H1 (cell line): ENCODE data around the gene RASGRP4. TPM values are rescaled to one million over a fixed set of nuclear protein-coding genes. Genes with fewer than 3 reads are reported as not detected.

Experiments
- CTCF ChIA-PET: fragments of 300-600 bp; sonication (Branson Sonifier 250); formaldehyde crosslinking; loops from one replicate; lab custom pipeline; 2021; ENCODE audit not compliant: partially characterized antibody; lab: Charles Lee
- POLR2A ChIA-PET: fragments of 300-600 bp; sonication (Branson Sonifier 250); formaldehyde crosslinking; loops from one replicate; lab custom pipeline; 2021; ENCODE audit warnings: inconsistent platforms; ENCODE audit not compliant: partially characterized antibody; lab: Charles Lee
- DNase-seq, 2 experiments: peaks; one replicate each; pipeline versions ENCODE4 v3.0.0 to v3.0.0-alpha.2; 2010 to 2022; ENCODE audit warnings: low spot score in 2 of 2, low read depth in 1 of 2, mixed read lengths in 1 of 2
- FAIRE-seq: peaks from 2 replicates; lab custom pipeline; 2011; peaks lifted over from hg19 to GRCh38; lab: Jason Lieb, UNC
- H2AFZ ChIP-seq: 2 replicates; pipeline ENCODE4 v1.8.1; 2012; ENCODE audit warnings: low read length, inconsistent platforms
- H2AK5ac ChIP-seq: 2 replicates; pipeline ENCODE4 v1.6.1; 2013; ENCODE audit warnings: low read depth, low read length
- H2BK120ac ChIP-seq: replicated peaks from 2 replicates; pipeline ENCODE3; 2013; ENCODE audit warnings: low read depth, low read length, inconsistent platforms
- H2BK12ac ChIP-seq: 2 replicates; pipeline ENCODE4 v1.6.1; 2013; ENCODE audit warnings: low read depth, low read length
- H2BK15ac ChIP-seq: 2 replicates; pipeline ENCODE4 v1.6.1; 2013; ENCODE audit warnings: low read length
- H2BK20ac ChIP-seq: 2 replicates; pipeline ENCODE4 v1.6.1; 2013; ENCODE audit warnings: low read length
- H2BK5ac ChIP-seq: 2 replicates; pipeline ENCODE4 v1.6.1; 2013; ENCODE audit warnings: low read depth, low read length
- H3K14ac ChIP-seq: 2 replicates; pipeline ENCODE4 v1.6.1; 2013; ENCODE audit warnings: inconsistent platforms; ENCODE audit not compliant: insufficient read length
- H3K18ac ChIP-seq: 2 replicates; pipeline ENCODE4 v1.6.1; 2013; ENCODE audit warnings: low read length; ENCODE audit errors: extremely low read depth
- H3K23ac ChIP-seq: 2 replicates; pipeline ENCODE4 v1.6.1; 2013; ENCODE audit warnings: inconsistent platforms; ENCODE audit not compliant: insufficient read length
- H3K23me2 ChIP-seq: 2 replicates; pipeline ENCODE4 v1.6.1; 2013; ENCODE audit warnings: low read depth, low read length
- H3K27ac ChIP-seq: 2 replicates; pipeline ENCODE4 v1.6.1; 2011; ENCODE audit warnings: low read depth, low read length, inconsistent platforms
- H3K27me3 ChIP-seq, 4 experiments: replicated peaks in 1 of 4; 1 replicate in 1 of 4; 2 replicates in 3 of 4; pipeline versions ENCODE4 v1.6.1 to v1.8.1; 2011 to 2013; ENCODE audit warnings: low read length in 3 of 4, mild to moderate bottlenecking in 3 of 4, inconsistent platforms in 2 of 4, mixed read lengths in 2 of 4, moderate library complexity in 1 of 4; ENCODE audit not compliant: control insufficient read depth in 3 of 4, insufficient read depth in 3 of 4; ENCODE audit errors: extremely low read depth in 1 of 4
- H3K36me3 ChIP-seq, 4 experiments: 2 replicates each; pipeline versions ENCODE4 v1.6.1 to v1.8.1; 2011 to 2013; ENCODE audit warnings: mild to moderate bottlenecking in 4 of 4, low read length in 3 of 4, moderate library complexity in 2 of 4, control low read depth in 1 of 4, inconsistent platforms in 1 of 4; ENCODE audit not compliant: insufficient read depth in 4 of 4, control insufficient read depth in 2 of 4
- H3K4ac ChIP-seq: replicated peaks from 2 replicates; pipeline ENCODE3; 2013; ENCODE audit warnings: low read length, low read depth, mixed read lengths, inconsistent platforms; ENCODE audit not compliant: insufficient read length
- H3K4me1 ChIP-seq, 4 experiments: replicated peaks in 1 of 4; 1 replicate in 1 of 4; 2 replicates in 3 of 4; pipeline versions ENCODE4 v1.6.1 to v1.8.1; 2011 to 2013; ENCODE audit warnings: low read length in 3 of 4, inconsistent platforms in 2 of 4, mixed read lengths in 1 of 4; ENCODE audit not compliant: insufficient read depth in 4 of 4, control insufficient read depth in 3 of 4
- H3K4me2 ChIP-seq, 2 experiments: 2 replicates each; pipeline versions ENCODE4 v1.6.1 to v1.8.1; 2011 to 2013; ENCODE audit warnings: low read depth in 2 of 2, low read length in 2 of 2, control low read depth in 1 of 2, inconsistent platforms in 1 of 2, mild to moderate bottlenecking in 1 of 2; ENCODE audit not compliant: insufficient read depth in 1 of 2
- H3K4me3 ChIP-seq, 4 experiments: fragments of 200-600, 300-600 bp in 1 of 4; sonication (generic), shearing (Covaris generic), sonication (Bioruptor Twin) in 1 of 4; 2 replicates each; pipeline versions ENCODE4 v1.5.1 to v1.8.1; 2011 to 2016; ENCODE audit warnings: low read length in 4 of 4, low read depth in 3 of 4, control low read depth in 2 of 4, inconsistent platforms in 2 of 4, mild to moderate bottlenecking in 2 of 4, mixed read lengths in 1 of 4, moderate library complexity in 1 of 4; ENCODE audit not compliant: insufficient read depth in 2 of 4; ENCODE audit errors: extremely low read depth in 1 of 4
- H3K56ac ChIP-seq: replicated peaks from 2 replicates; pipeline ENCODE3; 2013; ENCODE audit warnings: low read depth, mild to moderate bottlenecking, mixed read lengths, low read length, inconsistent platforms; ENCODE audit not compliant: insufficient read length
- H3K79me1 ChIP-seq: 2 replicates; pipeline ENCODE4 v1.6.1; 2013; ENCODE audit warnings: low read depth, low read length, control low read depth
- H3K79me2 ChIP-seq, 2 experiments: 2 replicates each; pipeline versions ENCODE4 v1.6.1 to v1.8.1; 2012 to 2013; ENCODE audit warnings: low read length in 2 of 2, mild to moderate bottlenecking in 2 of 2, inconsistent platforms in 1 of 2; ENCODE audit not compliant: insufficient read depth in 2 of 2, control insufficient read depth in 1 of 2
- H3K9ac ChIP-seq, 4 experiments: replicated peaks in 1 of 4; 1 replicate in 1 of 4; 2 replicates in 3 of 4; pipeline versions ENCODE4 v1.6.1 to v1.8.1; 2011 to 2013; ENCODE audit warnings: low read depth in 3 of 4, low read length in 3 of 4, control low read depth in 2 of 4, mild to moderate bottlenecking in 2 of 4, moderate library complexity in 2 of 4, inconsistent platforms in 1 of 4; ENCODE audit errors: extremely low read depth in 1 of 4
- H3K9me3 ChIP-seq, 2 experiments: 2 replicates each; pipeline versions ENCODE4 v1.6.1 to v1.8.1; 2012 to 2013; ENCODE audit warnings: mild to moderate bottlenecking in 2 of 2, moderate library complexity in 2 of 2, control low read depth in 1 of 2, inconsistent platforms in 1 of 2, low read depth in 1 of 2, low read length in 1 of 2, mixed read lengths in 1 of 2; ENCODE audit not compliant: insufficient read depth in 2 of 2
- H4K20me1 ChIP-seq, 2 experiments: replicated peaks in 1 of 2; 2 replicates each; pipeline versions ENCODE3 to v1.8.1; 2011 to 2013; ENCODE audit warnings: inconsistent platforms in 2 of 2, low read length in 2 of 2, mild to moderate bottlenecking in 1 of 2; ENCODE audit not compliant: insufficient read depth in 2 of 2, control insufficient read depth in 1 of 2
- H4K5ac ChIP-seq: 2 replicates; pipeline ENCODE4 v1.6.1; 2013; ENCODE audit warnings: low read length, low read depth, mixed read lengths, inconsistent platforms; ENCODE audit not compliant: insufficient read length
- H4K8ac ChIP-seq: 2 replicates; pipeline ENCODE4 v1.8.0; 2013; ENCODE audit warnings: mild to moderate bottlenecking, moderate library complexity, low read length, inconsistent platforms; ENCODE audit not compliant: insufficient read depth; ENCODE audit errors: extremely low read depth
- H4K91ac ChIP-seq: replicated peaks from 2 replicates; pipeline ENCODE3; 2013; ENCODE audit warnings: low read length, mixed read lengths, inconsistent platforms; ENCODE audit not compliant: insufficient read length
- CHD1 ChIP-seq: IDR thresholded peaks from 2 replicates; pipeline ENCODE4 v1.6.1; 2012; ENCODE audit warnings: low read depth, low read length, improper control_type of control experiment
- E2F6 ChIP-seq: IDR thresholded peaks from 2 replicates; pipeline ENCODE4 v1.6.1; 2012; ENCODE audit warnings: inconsistent platforms
- EGR1 ChIP-seq: IDR thresholded peaks from 2 replicates; pipeline ENCODE4 v1.6.1; 2011; ENCODE audit warnings: low read depth, low read length, borderline replicate concordance
- HDAC2 ChIP-seq, 2 experiments: fragments of 300-600 bp in 1 of 2; sonication (generic) in 1 of 2; IDR thresholded peaks; 2 replicates each; pipeline ENCODE4 v1.6.1; 2011 to 2012; ENCODE audit warnings: low read depth in 2 of 2, low read length in 2 of 2, mild to moderate bottlenecking in 2 of 2, moderate library complexity in 2 of 2, borderline replicate concordance in 1 of 2, inconsistent platforms in 1 of 2
- SP1 ChIP-seq: IDR thresholded peaks from 2 replicates; pipeline ENCODE4 v1.6.1; 2011; ENCODE audit warnings: low read depth, low read length
- WGBS, 2 experiments: shearing (Covaris generic) in 1 of 2; methylation state at CpG; one replicate each; pipeline versions ENCODE4 v1.1.6 to v1.1.7; 2013 to 2015; ENCODE audit warnings: low lambda C conversion rate in 2 of 2, mixed read lengths in 2 of 2, inconsistent platforms in 1 of 2, low coverage in 1 of 2, missing lambda C conversion rate in 1 of 2; ENCODE audit not compliant: insufficient replicate concordance in 2 of 2, insufficient coverage in 1 of 2, insufficient read length in 1 of 2; ENCODE audit errors: extremely low coverage in 1 of 2, missing lambda C conversion rate in 1 of 2; 5-methylcytosine and 5-hydroxymethylcytosine counted together
- polyA plus RNA-seq, 7 experiments: library from polyadenylated mRNA; depleted of rRNA in 3 of 7; stranded (reverse) in 5 of 7; unstranded in 2 of 7; fragments of >200 nt in 5 of 7; fragments of 200-250 nt in 2 of 7; gene quantifications; 1 replicate in 5 of 7; 2 replicates in 1 of 7; 4 replicates in 1 of 7; pipeline versions ENCODE4 v1.2.1 to v1.2.3, GENCODE V29; 2011 to 2013; ENCODE audit warnings: missing spikeins in 2 of 7, mixed read lengths in 2 of 7
- total RNA-seq: library from RNA; stranded (reverse); fragmentation: NEBNext Ultra II Directional; extraction: Animal tissue kit (Norgen Biotek cat#: 25700); gene quantifications from 2 replicates; pipeline ENCODE4 v1.2.1, GENCODE V29; 2021

Gene RASGRP4
- total and polyA plus RNA-seq, 2 of the 8 experiments (the other 6 are each of a cell fraction or from before 2014, with no cell fraction given), result 1.9 to 3.1 TPM

GRCh38 chr19:38442736-38443135 is 16.7 kb upstream of the RASGRP4 start:
- TF ChIP-seq SP1 (no peak), E2F6 (no peak), EGR1 (no peak), CHD1 (no peak), HDAC2 (IDR thresholded peaks at IDR 0.05; ENCODE audit: borderline replicate concordance in 1 of 2, low read depth in 2 of 2, low read length in 2 of 2) (no peak)
- Histone ChIP-seq H3K27me3 (no peaks in the 10 kb centered on the region), H3K9me3 (no peaks in the 10 kb centered on the region), H3K36me3 (peaks cover 0 to 7% (median 5%) of the 10 kb centered on the region in 4 experiments; a peak in 5 of 8 replicates), H3K56ac (no peak overlapping the region), H3K9ac (no peak overlapping the region), H3K23ac (no peak overlapping the region), H2BK12ac (no peak overlapping the region), H2AK5ac (no peak overlapping the region), H3K27ac (no peak overlapping the region), H3K4ac (no peak overlapping the region), H4K5ac (no peak overlapping the region), H2AFZ (no peak overlapping the region), H3K4me3 (no peak overlapping the region), H3K23me2 (no peaks in the 10 kb centered on the region), H2BK20ac (no peak overlapping the region), H2BK15ac (no peak overlapping the region), H3K4me2 (no peak overlapping the region), H3K18ac (no peak overlapping the region), H2BK5ac (no peak overlapping the region), H4K91ac (no peak overlapping the region), H3K79me1 (no peaks in the 10 kb centered on the region), H2BK120ac (no peak overlapping the region), H3K4me1 (peaks cover 0 to 5% (median 3%) of the 10 kb centered on the region in 4 experiments; a peak in 5 of 7 replicates), H4K8ac (no peak overlapping the region; the same call in 1 of the 2 replicates), H3K14ac (no peak overlapping the region), H3K79me2 (no peaks in the 10 kb centered on the region), H4K20me1 (peaks cover 0 to 2% of the 10 kb centered on the region in 2 experiments)
- 89% methylated on average over 8 of the region's 9 CpGs; no CpG with 5 or more reads in 1 of the 2 experiments for WGBS, 2 experiments
- no peak for FAIRE-seq
- ChIA-PET POLR2A (interaction anchor here (1.2 kb wide), 1 partner anchor 37 kb away, joined by 3 read pairs; no protein-coding TSS in a partner anchor), CTCF (no interaction called here)
- no peak for DNase-seq
